Activated CD4-positive, CD25-positive, alpha-beta regulatory T cell treated with anti-CD3 and anti-CD28 coated beads, Interleukin-2, amount 50 U/mL, for 72 hours (primary cell): Measurements from ENCODE around the gene IRAK2.

Experiments used
- DNase-seq: peaks from one replicate; pipeline ENCODE4 v3.0.0; 2021

Gene IRAK2

GRCh38 chr3:10286596-10287295 lies 122.0 kb downstream of the IRAK2 start:
- DNase-seq, result no peak

DNA sequence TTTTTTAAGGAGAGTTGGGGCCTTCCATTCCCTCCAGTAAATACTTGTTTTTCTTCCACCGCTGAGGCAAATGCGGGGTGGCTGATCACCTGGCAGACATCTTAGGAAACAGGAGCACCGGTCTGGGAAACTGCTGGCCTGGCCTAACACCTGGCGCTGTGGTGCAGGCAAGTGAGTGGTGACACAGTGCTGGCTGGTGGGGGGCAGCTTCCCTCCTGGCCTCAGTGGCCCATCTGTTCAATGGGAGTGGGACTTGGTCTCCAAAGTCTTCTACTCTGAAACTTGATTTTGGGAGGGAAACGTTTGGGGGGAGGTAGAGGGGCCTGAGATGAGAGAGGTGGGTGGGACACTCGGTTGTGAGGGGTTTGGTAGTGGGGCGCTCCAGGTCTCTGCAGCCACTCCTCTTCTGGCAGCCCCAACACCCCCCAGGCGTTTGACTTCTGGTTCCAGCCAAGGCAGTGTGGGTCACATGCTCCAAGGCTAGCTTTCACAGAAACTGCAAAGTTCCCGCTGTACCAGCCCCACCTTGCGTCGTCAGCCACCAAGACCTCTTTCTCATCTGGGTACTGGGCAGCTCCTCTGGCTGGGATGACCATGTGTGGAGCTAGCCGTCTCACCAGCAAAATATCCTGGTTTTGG lies 123.3 kb downstream of the IRAK2 start:
- no peak for DNase-seq

GRCh38 chr3:10288575-10288960 lies 123.8 kb downstream of the IRAK2 start:
- DNase-seq, result no peak

- DNase-seq, result no peak
These were observed 124.4 kb downstream of the IRAK2 start for GRCh38 chr3:10289077-10289476.

DNA sequence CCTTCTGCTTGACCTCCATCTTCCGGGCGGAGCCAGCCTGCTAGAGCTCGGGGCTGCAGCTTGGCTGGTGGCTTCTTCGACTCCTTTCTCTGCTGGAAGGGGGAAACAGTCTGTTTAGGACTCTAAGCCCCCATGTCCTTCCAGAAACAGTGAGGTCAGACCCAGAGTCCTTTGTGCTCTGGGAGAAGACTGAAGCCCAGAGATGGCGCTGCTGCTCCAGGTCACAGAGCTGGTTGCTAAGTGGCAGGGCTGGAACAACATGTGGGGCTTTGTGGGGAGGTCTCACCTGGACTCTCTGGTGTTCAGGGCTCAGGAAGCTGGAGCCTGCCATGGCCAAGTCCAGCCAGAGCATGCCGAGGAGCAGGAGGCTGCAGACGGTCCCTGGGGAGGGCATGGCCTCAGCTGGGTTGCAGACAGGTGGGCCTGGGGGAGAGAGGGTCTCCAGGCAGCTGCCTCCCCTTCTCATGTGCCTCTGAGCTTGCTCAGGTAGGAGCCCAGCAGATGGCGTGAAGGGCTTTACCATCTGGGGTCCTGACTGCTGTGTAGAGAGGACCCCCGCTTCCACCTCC lies 125.2 kb downstream of the IRAK2 start:
- DNase-seq, result no peak

GRCh38 chr3:10290481-10291176 lies 125.9 kb downstream of the IRAK2 start:
- no peak for DNase-seq

DNA sequence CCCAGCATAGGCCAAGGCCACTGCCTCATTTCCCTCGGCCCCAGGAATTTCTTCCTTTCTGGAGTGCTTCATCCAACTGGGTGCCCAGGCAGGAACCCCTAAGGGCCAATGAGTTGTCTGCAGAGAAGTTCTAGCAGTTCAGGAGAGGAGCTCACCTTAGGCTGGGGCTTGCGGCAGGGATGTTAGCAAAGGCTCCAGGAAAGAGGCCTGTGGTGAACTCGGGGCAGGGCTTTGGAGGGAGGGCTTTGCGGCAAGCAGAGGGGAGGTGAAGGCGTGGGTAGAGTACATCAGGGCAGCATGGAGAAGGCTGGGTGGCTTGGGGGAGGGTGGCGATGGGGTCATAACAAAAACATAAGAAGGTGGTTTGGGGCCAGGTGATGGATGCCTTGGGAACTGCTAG lies 126.9 kb downstream of the IRAK2 start:
- no peak for DNase-seq

GRCh38 chr3:10292505-10293419 lies 128.0 kb downstream of the IRAK2 start, which contains the start of gene GHRL:
Gene GHRL, minus strand, starts transcription at chr3:10292947. Its CDS starts 2,767 bp downstream, at chr3:10290180.
- DNase-seq, result no peak
